Fibroblast of the aortic adventitia (primary cell): ENCODE results near the gene FABP6. TPM values are rescaled to one million over a fixed set of nuclear protein-coding genes. Genes with fewer than 3 reads are reported as not detected.
A peak's percentile ranks its signal among the peaks of the same experiment; 100 is the strongest.
"Not testable (repeated sequence)": the region's sequence is repeated elsewhere in the genome, so short reads cannot be mapped to it uniquely, and the experiment has no call there.

Experiments
- DNase-seq: peaks from one replicate; pipeline ENCODE4 v3.0.0-alpha.2; 2010; ENCODE audit warnings: low read depth
- H3K4me3 ChIP-seq: 2 replicates; pipeline ENCODE4 v1.5.1; 2011; ENCODE audit warnings: low read depth, mild to moderate bottlenecking, control low read depth, low read length, moderate library complexity
- CTCF ChIP-seq: IDR thresholded peaks from 2 replicates; pipeline ENCODE4 v1.5.1; 2011; ENCODE audit warnings: mild to moderate bottlenecking, low read length, control low read depth, inconsistent platforms; ENCODE audit not compliant: insufficient read depth
- total RNA-seq: library from RNA; depleted of rRNA; stranded (reverse); fragments of >200 nt; gene quantifications from 2 replicates; pipeline ENCODE4 v1.2.3, GENCODE V29; 2012; ENCODE audit warnings: low replicate concordance

FABP6 gene
- total RNA-seq, 1 donor: not detected

GRCh38 chr5:160187091-160187490 is 42.2 kb upstream of the FABP6 start:
- H3K4me3 ChIP-seq: no peak overlapping the region
- no peak for TF ChIP-seq CTCF
- DNase-seq: no peak

GRCh38 chr5:160188141-160189015 is 40.9 kb upstream of the FABP6 start:
- DNase-seq: peak; percentile 96
- H3K4me3 ChIP-seq: peak overlapping the region; percentile 59
- TF ChIP-seq CTCF: peak; percentile 27

- DNase-seq: no peak
- TF ChIP-seq CTCF: no peak
- no peak overlapping the region for H3K4me3 ChIP-seq
These were observed 36.9 kb upstream of the FABP6 start for GRCh38 chr5:160192424-160192823.

- not testable (repeated sequence) for H3K4me3 ChIP-seq, DNase-seq
These were observed 36.2 kb upstream of the FABP6 start for GRCh38 chr5:160193076-160193475.

GRCh38 chr5:160193790-160194189 is 35.5 kb upstream of the FABP6 start:
- not testable (repeated sequence) for DNase-seq, H3K4me3 ChIP-seq

GRCh38 chr5:160197341-160198144 is 31.8 kb upstream of the FABP6 start:
- H3K4me3 ChIP-seq: no peak overlapping the region
- DNase-seq: peak; percentile 30
- TF ChIP-seq CTCF: no peak

GRCh38 chr5:160198146-160198545 is 31.2 kb upstream of the FABP6 start:
- DNase-seq: no peak
- H3K4me3 ChIP-seq: no peak overlapping the region
- TF ChIP-seq CTCF: no peak
